Kidney epithelial cell (primary cell): ENCODE measurements around the gene TMEM114. TPM values are rescaled to one million over a fixed set of nuclear protein-coding genes. Genes with fewer than 3 reads are reported as not detected.
"Not testable (repeated sequence)": the region's sequence is repeated elsewhere in the genome, so short reads cannot be mapped to it uniquely, and the experiment has no call there.

Experiments used
- DNase-seq: peaks from one replicate; pipeline ENCODE4 v3.0.0-alpha.2; 2010; ENCODE audit warnings: low read depth
- H3K27me3 ChIP-seq: 2 replicates; pipeline ENCODE4 v1.6.0; 2011; ENCODE audit warnings: low read length; ENCODE audit not compliant: control insufficient read depth, insufficient read depth
- H3K36me3 ChIP-seq: 2 replicates; pipeline ENCODE4 v1.5.1; 2011; ENCODE audit warnings: low read length; ENCODE audit not compliant: control insufficient read depth, insufficient read depth
- H3K4me3 ChIP-seq: 2 replicates; pipeline ENCODE4 v1.5.1; 2011; ENCODE audit warnings: low read depth, mild to moderate bottlenecking, control low read depth, low read length
- CTCF ChIP-seq: IDR thresholded peaks from 2 replicates; pipeline ENCODE4 v1.5.1; 2011; ENCODE audit warnings: mild to moderate bottlenecking, moderate library complexity, low read length, control low read depth, inconsistent platforms; ENCODE audit not compliant: insufficient read depth, poor library complexity, severe bottlenecking
- total RNA-seq: library from RNA; depleted of rRNA; stranded (reverse); fragments of >200 nt; gene quantifications from 2 replicates; pipeline ENCODE4 v1.2.3, GENCODE V29; 2015

The TMEM114 gene
- total RNA-seq, 1 donor from 2014 or later = not detected

GRCh38 chr16:8569650-8570346, 20.5 kb downstream of the TMEM114 start:
- no peak for DNase-seq
- no peaks in the 10 kb centered on the region for H3K36me3 ChIP-seq
- TF ChIP-seq CTCF = no peak
- H3K27me3 ChIP-seq = peaks cover 4% of the 10 kb centered on the region
- no peak overlapping the region for H3K4me3 ChIP-seq

GRCh38 chr16:8568231-8568617, 22.1 kb downstream of the TMEM114 start:
- H3K36me3 ChIP-seq = no peaks in the 10 kb centered on the region
- H3K4me3 ChIP-seq = no peak overlapping the region
- TF ChIP-seq CTCF = no peak
- peaks cover 4% of the 10 kb centered on the region for H3K27me3 ChIP-seq
- DNase-seq = no peak

- Histone ChIP-seq H3K4me3 (no peak overlapping the region), H3K27me3 (peaks cover 4% of the 10 kb centered on the region), H3K36me3 (no peaks in the 10 kb centered on the region)
- peak; percentile 90 for TF ChIP-seq CTCF
- DNase-seq = peak; percentile 51
Observed at GRCh38 chr16:8567355-8568230, 22.7 kb downstream of the TMEM114 start.

- H3K27me3 ChIP-seq = peaks cover 4% of the 10 kb centered on the region
- no peak for DNase-seq
- H3K36me3 ChIP-seq = no peaks in the 10 kb centered on the region
- no peak for TF ChIP-seq CTCF
- H3K4me3 ChIP-seq = no peak overlapping the region
Observed at GRCh38 chr16:8565498-8565897, 24.8 kb downstream of the TMEM114 start.

- peaks cover 4% of the 10 kb centered on the region for H3K27me3 ChIP-seq
- no peaks in the 10 kb centered on the region for H3K36me3 ChIP-seq
- TF ChIP-seq CTCF = no peak
- DNase-seq = no peak
- H3K4me3 ChIP-seq = no peak overlapping the region
Observed at GRCh38 chr16:8564934-8565345, 25.4 kb downstream of the TMEM114 start.

- H3K4me3 ChIP-seq, DNase-seq, H3K27me3 ChIP-seq, H3K36me3 ChIP-seq: not testable (repeated sequence)
Observed at GRCh38 chr16:8563944-8564540, 26.3 kb downstream of the TMEM114 start.
